Measurements from ENCODE around the gene MAPK1. TPM values are rescaled to one million over a fixed set of nuclear protein-coding genes. Genes with fewer than 3 reads are reported as not detected.

Gene MAPK1
- total and polyA plus RNA-seq, 9 of the 15 experiments (the other 6 are each of a cell fraction or from before 2014, with no cell fraction given): 46.3 to 575 (median 283) TPM

GRCh38 chr22:21726650-21727049, 140.8 kb downstream of the MAPK1 start (continued):
- no peak for TF ChIP-seq SMAD2 (IDR thresholded peaks at IDR 0.05; ENCODE audit: low read depth, low read length)
- TF ChIP-seq SNRNP70 (optimal IDR thresholded peaks at IDR 0.05; ENCODE audit: low read depth, low read length): peak; percentile 50
- TF ChIP-seq RAD21 (CRISPR knock-in tag; conservative IDR thresholded peaks at IDR 0.05 in 1 of 2, IDR thresholded peaks at IDR 0.05 in 1 of 2): peak in 1 of 2 experiments; percentile 97; a peak in 2 of 4 replicates
- peak; percentile 67 for TF ChIP-seq RBBP5 (IDR thresholded peaks at IDR 0.05; ENCODE audit: borderline replicate concordance, insufficient read depth, low read length, poor library complexity, severe bottlenecking)
- TF ChIP-seq DACH1 (IDR thresholded peaks at IDR 0.05; ENCODE audit: partially characterized antibody): no peak
- TF ChIP-seq ZFX (CRISPR knock-in tag; IDR thresholded peaks at IDR 0.05): no peak
- no peak for TF ChIP-seq RBM39 (optimal IDR thresholded peaks at IDR 0.05; ENCODE audit: low read depth, low read length)
- peak; percentile 84 for TF ChIP-seq E2F1 (CRISPR knock-in tag; IDR thresholded peaks at IDR 0.05)
- peak in 2 of 3 experiments; percentile 99; a peak in 4 of 6 replicates for TF ChIP-seq CTCF (IDR thresholded peaks at IDR 0.05 in 2 of 3, conservative IDR thresholded peaks at IDR 0.05 in 1 of 3; ENCODE audit: insufficient read depth in 2 of 3, low read depth in 1 of 3, low read length in 3 of 3)
- 0 out of 2 replicates have a peak, but pooled peaks have one; percentile 9 for TF ChIP-seq SREBF1 (IDR thresholded peaks at IDR 0.05; ENCODE audit: borderline replicate concordance, low read depth, low read length)
- no peak for TF ChIP-seq SRSF7 (optimal IDR thresholded peaks at IDR 0.05; ENCODE audit: low read depth, low read length)
- TF ChIP-seq CCNT2 (IDR thresholded peaks at IDR 0.05; ENCODE audit: borderline replicate concordance, extremely low read depth, insufficient read length, low read depth, low read length): no peak
- peak; percentile 97 for TF ChIP-seq SMC3 (conservative IDR thresholded peaks at IDR 0.05; ENCODE audit: insufficient read depth, low read depth, low read length)
- TF ChIP-seq BDP1 (IDR thresholded peaks at IDR 0.05; ENCODE audit: insufficient read depth, insufficient read length): no peak
- no peak for TF ChIP-seq CBX5 (IDR thresholded peaks at IDR 0.05; ENCODE audit: borderline replicate concordance, low read depth)
- peak; percentile 60 to 97; a peak in 3 of 4 replicates for TF ChIP-seq RCOR1 (IDR thresholded peaks at IDR 0.05; ENCODE audit: borderline replicate concordance in 1 of 2, low read depth in 2 of 2, low read length in 2 of 2)
- no peak for TF ChIP-seq DNMT1 (IDR thresholded peaks at IDR 0.05)
